Testis (tissue), 3 donors: Measurements from ENCODE around the gene WDFY4. TPM values are rescaled to one million over a fixed set of nuclear protein-coding genes. Genes with fewer than 3 reads are reported as not detected.

Experiments
- DNase-seq: peaks from one replicate; pipeline ENCODE4 v3.0.0-alpha.2; 2019
- H3K27ac ChIP-seq, 2 donors: fragments of 200-600 bp; sonication (generic); one replicate each; pipeline ENCODE4 v1.5.1; 2019
- H3K27me3 ChIP-seq: fragments of 200-600 bp; sonication (generic); one replicate; pipeline ENCODE4 v1.5.1; 2019
- H3K36me3 ChIP-seq: fragments of 200-600 bp; sonication (generic); one replicate; pipeline ENCODE4 v1.5.1; 2017; ENCODE audit warnings: low read depth; ENCODE audit errors: missing control alignments
- H3K4me1 ChIP-seq: fragments of 200-600 bp; sonication (generic); one replicate; pipeline ENCODE4 v1.5.1; 2019
- H3K4me3 ChIP-seq, 2 donors: fragments of 200-600 bp; sonication (generic); one replicate each; pipeline ENCODE4 v1.5.1; 2017 to 2019
- H3K9me3 ChIP-seq: fragments of 200-600 bp; sonication (generic); one replicate; pipeline ENCODE4 v1.5.1; 2017
- POLR2A ChIP-seq: fragments of 450-650 bp; IDR thresholded peaks from one replicate; pipeline ENCODE4 v1.6.1; 2017; ENCODE audit warnings: antibody characterized with exemption, mild to moderate bottlenecking, moderate library complexity
- WGBS, 2 donors: methylation state at CpG; one replicate each; pipeline ENCODE4 v1.1.5; 2018; 5-methylcytosine and 5-hydroxymethylcytosine counted together
- intact Hi-C: fragments of 100-400 bp; cut with DNase I; formaldehyde crosslinking; loops from one replicate; pipeline ENCODE4 v1.15.1; 2023; ENCODE audit warnings: low total_unique reads
- polyA plus RNA-seq: library from polyadenylated mRNA; stranded (reverse); fragments of 350-450 nt; fragmentation: Illumina TruSeq; extraction: RNeasy Lipid Tissue Mini Kit (QIAGEN cat#74804); gene quantifications from one replicate; pipeline ENCODE4 v1.2.3, GENCODE V29; 2014; ENCODE audit warnings: low read depth, low replicate concordance; ENCODE audit not compliant: insufficient read depth
- total RNA-seq, 2 donors: library from RNA; depleted of rRNA; stranded (reverse); fragments of >200 nt; gene quantifications; one replicate each; pipeline ENCODE4 v1.2.3, GENCODE V29; 2016
- TF ChIP-seq, protein P1 (sequence below), 3 experiments: fragments of 450-650 bp in 2 of 3; fragments of 200-600 bp in 1 of 3; sonication (generic) in 1 of 3; IDR thresholded peaks; one replicate each; pipeline ENCODE4 v1.5.1; 2016 to 2019; ENCODE audit warnings: antibody characterized with exemption in 3 of 3, mild to moderate bottlenecking in 2 of 3, moderate library complexity in 1 of 3

The WDFY4 gene
- total and polyA plus RNA-seq, 3 donors from 2014 or later: 10.2 to 21.5 (median 18.4) TPM

DNA sequence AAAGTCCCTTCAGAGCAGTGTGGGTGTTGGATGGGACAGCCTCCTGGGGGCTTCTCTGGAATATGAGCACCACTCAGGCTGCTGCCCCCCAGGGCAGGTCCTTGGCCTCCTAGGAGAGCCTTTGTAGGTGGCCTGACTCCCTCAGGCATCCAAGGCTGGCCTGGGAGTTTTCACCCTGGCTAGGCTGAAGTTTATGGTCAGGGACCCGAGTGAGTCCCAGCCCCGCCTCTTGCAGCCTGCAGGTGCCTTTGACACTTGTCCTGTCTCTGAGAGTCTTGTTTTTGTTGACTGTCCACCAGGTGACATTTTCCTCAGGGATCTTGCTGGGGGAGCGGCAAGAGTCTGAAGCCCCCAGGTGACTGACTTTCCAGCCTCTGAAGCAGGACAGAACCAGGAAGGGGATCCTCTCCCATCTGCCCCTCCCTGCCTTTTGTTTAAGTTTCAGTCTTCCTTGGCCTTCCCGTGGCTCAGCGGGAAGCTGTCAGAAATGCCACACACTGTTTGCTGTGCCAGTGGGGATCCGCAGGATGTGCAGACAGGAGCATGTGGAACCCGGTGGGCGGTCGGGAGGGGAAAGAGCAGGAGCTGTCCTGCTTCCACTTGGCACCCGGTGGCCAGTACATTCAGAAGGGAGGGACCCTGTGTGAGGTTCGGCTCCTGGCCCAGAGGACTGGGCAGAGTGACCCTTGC is 195.5 kb downstream of the WDFY4 start:
- no peaks in the 10 kb centered on the region for H3K9me3 ChIP-seq
- H3K4me3 ChIP-seq: no peak overlapping the region
- no peak overlapping the region for H3K27ac ChIP-seq
- no peaks in the 10 kb centered on the region for H3K4me1 ChIP-seq
- WGBS, 2 donors: 75 to 77% methylated on average over 5 to 11 of the region's 11 CpGs
- no peak for DNase-seq
- H3K27me3 ChIP-seq: no peaks in the 10 kb centered on the region
- H3K36me3 ChIP-seq: no peaks in the 10 kb centered on the region
- no peak for TF ChIP-seq POLR2A
- TF ChIP-seq, protein P1, sequence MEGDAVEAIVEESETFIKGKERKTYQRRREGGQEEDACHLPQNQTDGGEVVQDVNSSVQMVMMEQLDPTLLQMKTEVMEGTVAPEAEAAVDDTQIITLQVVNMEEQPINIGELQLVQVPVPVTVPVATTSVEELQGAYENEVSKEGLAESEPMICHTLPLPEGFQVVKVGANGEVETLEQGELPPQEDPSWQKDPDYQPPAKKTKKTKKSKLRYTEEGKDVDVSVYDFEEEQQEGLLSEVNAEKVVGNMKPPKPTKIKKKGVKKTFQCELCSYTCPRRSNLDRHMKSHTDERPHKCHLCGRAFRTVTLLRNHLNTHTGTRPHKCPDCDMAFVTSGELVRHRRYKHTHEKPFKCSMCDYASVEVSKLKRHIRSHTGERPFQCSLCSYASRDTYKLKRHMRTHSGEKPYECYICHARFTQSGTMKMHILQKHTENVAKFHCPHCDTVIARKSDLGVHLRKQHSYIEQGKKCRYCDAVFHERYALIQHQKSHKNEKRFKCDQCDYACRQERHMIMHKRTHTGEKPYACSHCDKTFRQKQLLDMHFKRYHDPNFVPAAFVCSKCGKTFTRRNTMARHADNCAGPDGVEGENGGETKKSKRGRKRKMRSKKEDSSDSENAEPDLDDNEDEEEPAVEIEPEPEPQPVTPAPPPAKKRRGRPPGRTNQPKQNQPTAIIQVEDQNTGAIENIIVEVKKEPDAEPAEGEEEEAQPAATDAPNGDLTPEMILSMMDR (IDR thresholded peaks at IDR 0.05): no peak
- intact Hi-C loops: no loop called here

DNA sequence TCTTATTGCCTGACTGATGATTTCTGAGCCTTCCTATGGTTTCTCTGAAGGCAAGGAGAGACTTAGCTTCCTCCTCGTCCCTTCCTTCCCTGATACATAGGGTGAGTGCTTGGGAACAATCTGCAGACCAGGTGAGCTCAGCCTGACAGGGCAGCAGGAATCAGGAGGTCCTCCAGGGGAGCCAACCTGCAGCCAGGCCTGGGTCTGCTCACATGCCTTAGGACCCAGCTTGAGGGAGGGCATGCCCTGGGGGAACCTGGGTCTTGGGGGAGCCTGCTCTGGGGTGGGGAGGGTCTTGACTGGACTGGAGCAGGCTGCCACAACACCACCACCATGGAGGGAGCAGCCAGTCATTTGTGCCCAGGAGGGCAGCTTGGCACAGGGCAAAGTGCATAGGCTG is 197.3 kb downstream of the WDFY4 start:
- Histone ChIP-seq H3K36me3 (no peaks in the 10 kb centered on the region), H3K4me3 (no peak overlapping the region), H3K27ac (no peak overlapping the region), H3K27me3 (no peaks in the 10 kb centered on the region), H3K4me1 (no peaks in the 10 kb centered on the region), H3K9me3 (no peaks in the 10 kb centered on the region)
- WGBS, 2 donors: 83 to 92% methylated on average over 1 of the region's 1 CpG
- no peak for DNase-seq
- no peak for TF ChIP-seq POLR2A
- TF ChIP-seq, protein P1 (IDR thresholded peaks at IDR 0.05): no peak
- intact Hi-C loops: no loop called here

DNA sequence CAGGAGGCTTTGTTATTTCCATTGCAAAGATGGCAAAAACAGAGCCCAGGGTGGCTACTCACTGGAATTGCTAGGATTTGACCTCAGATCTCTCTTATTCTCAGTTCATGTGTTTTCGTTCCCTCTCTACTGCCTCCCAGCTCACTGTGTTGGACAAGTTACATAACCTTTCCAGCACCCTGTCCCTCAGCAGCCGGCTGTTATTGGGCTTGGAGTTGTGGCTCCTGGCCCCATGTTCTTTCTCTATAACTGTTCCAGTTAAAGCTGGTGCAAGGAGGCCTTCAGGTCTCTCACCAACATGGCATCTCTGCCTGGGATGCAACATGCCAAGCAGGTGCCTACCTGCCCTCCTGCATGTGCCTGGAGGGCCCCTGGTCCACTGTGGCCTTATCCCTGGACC is 198.2 kb downstream of the WDFY4 start:
- Histone ChIP-seq H3K4me1 (no peaks in the 10 kb centered on the region), H3K4me3 (no peak overlapping the region), H3K27ac (no peak overlapping the region), H3K36me3 (no peaks in the 10 kb centered on the region), H3K9me3 (no peaks in the 10 kb centered on the region), H3K27me3 (no peaks in the 10 kb centered on the region)
- 89 to 94% methylated on average over 2 of the region's 2 CpGs for WGBS, 2 donors
- intact Hi-C loops: no loop called here
- no peak for TF ChIP-seq POLR2A
- TF ChIP-seq, protein P1 (IDR thresholded peaks at IDR 0.05): no peak
- DNase-seq: no peak

DNA sequence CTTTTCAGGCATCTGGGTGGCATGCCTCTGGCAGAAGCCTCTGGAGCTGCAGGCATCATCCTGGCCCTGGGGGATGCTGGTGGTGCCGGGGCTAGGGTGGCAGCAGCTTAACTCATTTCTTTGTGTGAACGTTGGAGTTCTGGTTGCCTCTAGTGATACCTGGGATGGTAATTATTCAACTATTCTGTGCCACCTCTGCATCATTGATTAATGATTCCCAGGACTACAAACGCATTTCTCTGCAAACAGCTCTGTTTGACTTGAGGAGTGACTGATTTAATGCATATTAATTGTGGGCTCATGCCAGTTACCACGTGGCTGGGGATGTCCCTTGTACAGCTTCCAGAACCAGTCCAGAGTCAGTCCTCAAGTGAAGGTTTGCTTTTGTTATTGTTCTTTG is 199.0 kb downstream of the WDFY4 start:
- DNase-seq: no peak
- no peaks in the 10 kb centered on the region for H3K4me1 ChIP-seq
- no peaks in the 10 kb centered on the region for H3K36me3 ChIP-seq
- H3K27ac ChIP-seq: no peak overlapping the region
- intact Hi-C loops: no loop called here
- no peaks in the 10 kb centered on the region for H3K27me3 ChIP-seq
- TF ChIP-seq, protein P1 (IDR thresholded peaks at IDR 0.05): no peak
- no peak for TF ChIP-seq POLR2A
- H3K9me3 ChIP-seq: no peaks in the 10 kb centered on the region
- 61 to 70% methylated on average over 4 of the region's 4 CpGs for WGBS, 2 donors
- no peak overlapping the region for H3K4me3 ChIP-seq
